ENCODE measurements around the gene NPIPB8.

DNA sequence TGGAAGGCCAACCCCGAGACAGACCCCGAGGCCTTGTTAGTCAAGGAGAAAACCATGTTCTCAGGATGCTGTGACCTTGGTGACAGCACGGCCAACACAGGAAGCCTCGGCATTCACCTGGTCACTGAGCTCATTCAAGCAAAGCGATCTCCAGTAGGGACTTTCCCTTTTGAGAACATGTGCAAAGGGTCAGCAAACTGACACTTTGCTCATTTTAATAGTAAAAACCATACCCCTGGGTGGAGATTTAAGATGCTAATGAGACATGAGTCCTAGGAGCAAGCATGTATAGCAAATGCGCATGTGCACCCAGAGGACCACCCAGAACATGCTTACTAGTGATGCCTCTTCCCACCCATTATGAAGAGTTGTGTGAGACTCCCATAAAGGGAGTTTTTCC is 35.3 kb upstream of the NPIPB8 start:
- no peak for TF ChIP-seq POLR2AphosphoS5 (IDR thresholded peaks at IDR 0.05)
- TF ChIP-seq, protein P1, sequence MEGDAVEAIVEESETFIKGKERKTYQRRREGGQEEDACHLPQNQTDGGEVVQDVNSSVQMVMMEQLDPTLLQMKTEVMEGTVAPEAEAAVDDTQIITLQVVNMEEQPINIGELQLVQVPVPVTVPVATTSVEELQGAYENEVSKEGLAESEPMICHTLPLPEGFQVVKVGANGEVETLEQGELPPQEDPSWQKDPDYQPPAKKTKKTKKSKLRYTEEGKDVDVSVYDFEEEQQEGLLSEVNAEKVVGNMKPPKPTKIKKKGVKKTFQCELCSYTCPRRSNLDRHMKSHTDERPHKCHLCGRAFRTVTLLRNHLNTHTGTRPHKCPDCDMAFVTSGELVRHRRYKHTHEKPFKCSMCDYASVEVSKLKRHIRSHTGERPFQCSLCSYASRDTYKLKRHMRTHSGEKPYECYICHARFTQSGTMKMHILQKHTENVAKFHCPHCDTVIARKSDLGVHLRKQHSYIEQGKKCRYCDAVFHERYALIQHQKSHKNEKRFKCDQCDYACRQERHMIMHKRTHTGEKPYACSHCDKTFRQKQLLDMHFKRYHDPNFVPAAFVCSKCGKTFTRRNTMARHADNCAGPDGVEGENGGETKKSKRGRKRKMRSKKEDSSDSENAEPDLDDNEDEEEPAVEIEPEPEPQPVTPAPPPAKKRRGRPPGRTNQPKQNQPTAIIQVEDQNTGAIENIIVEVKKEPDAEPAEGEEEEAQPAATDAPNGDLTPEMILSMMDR (IDR thresholded peaks at IDR 0.05): no peak
